ENCODE measurements around the gene RNF17. TPM values are rescaled to one million over a fixed set of nuclear protein-coding genes. Genes with fewer than 3 reads are reported as not detected.

RNF17 gene
- total and polyA plus RNA-seq, 2 donors (not counting 1 experiment from before 2014, with no cell fraction given): not detected

DNA sequence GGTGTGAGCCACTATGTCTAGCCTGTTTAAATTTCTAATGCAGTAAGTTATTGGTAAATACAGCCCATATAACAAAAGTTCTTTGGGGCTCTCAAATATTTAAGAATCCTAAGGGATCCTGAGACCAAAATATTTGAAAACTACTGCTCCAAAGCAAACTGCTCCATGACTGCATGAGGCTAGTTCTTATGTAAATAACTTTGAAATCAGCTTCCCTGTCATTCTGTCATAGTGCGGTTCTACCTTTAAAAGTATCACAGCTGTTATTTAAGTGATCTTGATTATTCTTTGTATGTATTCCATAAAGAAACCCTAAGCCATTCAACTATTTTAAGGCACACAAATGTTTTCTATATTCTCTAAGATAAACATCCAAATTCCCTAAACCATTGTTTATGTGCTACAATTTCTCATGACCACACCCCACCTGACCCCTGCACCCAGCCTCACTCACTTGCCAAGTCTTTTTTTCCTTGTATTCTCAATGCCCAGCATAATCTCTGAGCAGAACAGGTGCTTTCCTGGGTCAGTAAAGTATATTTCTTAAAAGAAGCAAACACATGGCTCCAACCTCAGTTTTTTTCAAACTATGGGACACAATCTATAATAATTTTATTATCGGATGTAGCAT is 146.6 kb downstream of the RNF17 start:
- Histone ChIP-seq H3K9ac (ENCODE audit: insufficient read depth, low read length) (no peak overlapping the region), H3K79me2 (ENCODE audit: control insufficient read depth, insufficient read depth, low read length) (peaks cover 11% of the 10 kb centered on the region), H4K20me1 (ENCODE audit: control insufficient read depth, extremely low read depth, insufficient read depth, low read length) (no peaks in the 10 kb centered on the region), H3K4me3 (replicated peaks in 1 of 4; ENCODE audit: control extremely low read depth in 1 of 4, insufficient read depth in 1 of 4, low read depth in 3 of 4, low read length in 4 of 4) (no peak overlapping the region), H2AFZ (ENCODE audit: low read length) (no peak overlapping the region), H3K4me1 (ENCODE audit: control insufficient read depth, extremely low read depth, insufficient read depth, low read length) (peaks cover 2% of the 10 kb centered on the region), H3K27me3 (ENCODE audit: control insufficient read depth, insufficient read depth, low read length) (no peaks in the 10 kb centered on the region), H3K27ac (ENCODE audit: insufficient read depth, low read length) (peak overlapping the region; percentile 62), H3K9me3 (ENCODE audit: control insufficient read depth, insufficient read depth, low read depth, low read length) (no peaks in the 10 kb centered on the region), H3K36me3 (ENCODE audit: control insufficient read depth, insufficient read depth, low read length) (no peaks in the 10 kb centered on the region), H3K4me2 (ENCODE audit: extremely low read depth, insufficient read depth, low read length) (no peak overlapping the region)
- DNase-seq (ENCODE audit: low read depth in 2 of 2): peak in 1 of 2 donors; percentile 46
- TF ChIP-seq, protein P1, sequence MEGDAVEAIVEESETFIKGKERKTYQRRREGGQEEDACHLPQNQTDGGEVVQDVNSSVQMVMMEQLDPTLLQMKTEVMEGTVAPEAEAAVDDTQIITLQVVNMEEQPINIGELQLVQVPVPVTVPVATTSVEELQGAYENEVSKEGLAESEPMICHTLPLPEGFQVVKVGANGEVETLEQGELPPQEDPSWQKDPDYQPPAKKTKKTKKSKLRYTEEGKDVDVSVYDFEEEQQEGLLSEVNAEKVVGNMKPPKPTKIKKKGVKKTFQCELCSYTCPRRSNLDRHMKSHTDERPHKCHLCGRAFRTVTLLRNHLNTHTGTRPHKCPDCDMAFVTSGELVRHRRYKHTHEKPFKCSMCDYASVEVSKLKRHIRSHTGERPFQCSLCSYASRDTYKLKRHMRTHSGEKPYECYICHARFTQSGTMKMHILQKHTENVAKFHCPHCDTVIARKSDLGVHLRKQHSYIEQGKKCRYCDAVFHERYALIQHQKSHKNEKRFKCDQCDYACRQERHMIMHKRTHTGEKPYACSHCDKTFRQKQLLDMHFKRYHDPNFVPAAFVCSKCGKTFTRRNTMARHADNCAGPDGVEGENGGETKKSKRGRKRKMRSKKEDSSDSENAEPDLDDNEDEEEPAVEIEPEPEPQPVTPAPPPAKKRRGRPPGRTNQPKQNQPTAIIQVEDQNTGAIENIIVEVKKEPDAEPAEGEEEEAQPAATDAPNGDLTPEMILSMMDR (conservative IDR thresholded peaks at IDR 0.05 in 1 of 2, IDR thresholded peaks at IDR 0.05 in 1 of 2; ENCODE audit: low read depth in 1 of 2, low read length in 2 of 2): no peak
- TF ChIP-seq EZH2 (IDR thresholded peaks at IDR 0.05; ENCODE audit: low read length, missing control alignments): no peak

DNA sequence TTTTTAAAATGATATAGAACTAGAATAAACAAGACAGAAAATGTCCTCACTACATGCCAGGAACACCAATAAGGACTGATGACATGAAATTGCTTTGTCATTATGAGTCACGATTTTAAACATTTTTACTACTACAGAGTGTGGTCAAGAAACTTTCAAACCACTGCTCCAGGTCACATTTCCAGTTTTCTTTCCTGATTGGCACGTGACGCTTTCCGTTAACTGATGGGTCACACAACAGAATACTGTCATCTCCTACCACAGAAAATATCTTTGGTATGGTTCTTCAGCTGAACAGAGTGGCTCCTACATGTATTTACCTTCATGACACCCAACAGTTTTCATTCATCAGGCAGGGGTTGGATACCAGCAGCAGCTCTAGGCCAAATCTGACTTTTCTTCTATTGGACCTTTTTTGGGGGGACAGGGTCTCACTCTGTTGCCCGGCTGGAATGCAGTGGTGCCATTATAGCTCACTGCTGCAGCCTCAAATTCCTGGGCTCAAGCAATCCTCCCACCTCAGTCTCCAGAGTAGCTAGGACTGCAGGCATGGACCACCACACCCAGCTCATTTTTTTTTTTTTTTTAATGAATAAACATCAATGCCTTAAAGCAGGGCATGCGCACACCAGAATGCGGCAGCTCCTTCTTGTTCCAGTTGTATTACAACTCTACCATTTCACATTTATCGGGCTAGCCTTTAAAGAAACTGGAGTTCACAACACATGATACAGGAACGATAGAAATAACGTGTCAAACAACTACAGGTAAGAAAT is 147.4 kb downstream of the RNF17 start:
- peaks cover 14% of the 10 kb centered on the region for H3K79me2 ChIP-seq (ENCODE audit: control insufficient read depth, insufficient read depth, low read length)

DNA sequence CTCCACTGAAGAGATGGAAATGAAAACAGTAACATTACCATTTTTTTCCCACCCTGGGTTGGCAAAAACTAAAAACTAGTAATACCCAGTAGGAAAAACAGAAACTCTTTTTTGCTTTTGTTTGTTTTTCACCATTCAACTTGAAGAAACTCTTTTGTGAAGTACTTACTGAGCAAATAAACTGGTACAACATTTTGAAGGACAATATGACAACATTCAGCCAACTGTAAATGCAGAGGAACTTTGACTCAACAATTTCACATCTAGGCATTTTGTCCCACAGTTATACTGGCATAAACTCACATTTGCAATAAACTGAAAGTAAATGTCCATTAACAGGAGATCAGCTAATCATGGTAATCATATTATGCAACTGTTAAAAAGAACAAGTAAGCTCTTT is 152.5 kb downstream of the RNF17 start:
- TF ChIP-seq, protein P1 (conservative IDR thresholded peaks at IDR 0.05 in 1 of 2, IDR thresholded peaks at IDR 0.05 in 1 of 2; ENCODE audit: low read depth in 1 of 2, low read length in 2 of 2): no peak
- no peak for TF ChIP-seq EZH2 (IDR thresholded peaks at IDR 0.05; ENCODE audit: low read length, missing control alignments)
- no peak overlapping the region for H3K4me3 ChIP-seq (replicated peaks in 1 of 4; ENCODE audit: control extremely low read depth in 1 of 4, insufficient read depth in 1 of 4, low read depth in 3 of 4, low read length in 4 of 4)

More for the DNA sequence above, 147.4 kb downstream of the RNF17 start:
- Histone ChIP-seq H3K4me2 (ENCODE audit: extremely low read depth, insufficient read depth, low read length) (no peak overlapping the region), H4K20me1 (ENCODE audit: control insufficient read depth, extremely low read depth, insufficient read depth, low read length) (no peaks in the 10 kb centered on the region), H3K4me3 (replicated peaks in 1 of 4; ENCODE audit: control extremely low read depth in 1 of 4, insufficient read depth in 1 of 4, low read depth in 3 of 4, low read length in 4 of 4) (no peak overlapping the region), H2AFZ (ENCODE audit: low read length) (no peak overlapping the region), H3K9me3 (ENCODE audit: control insufficient read depth, insufficient read depth, low read depth, low read length) (no peaks in the 10 kb centered on the region), H3K9ac (ENCODE audit: insufficient read depth, low read length) (no peak overlapping the region), H3K4me1 (ENCODE audit: control insufficient read depth, extremely low read depth, insufficient read depth, low read length) (peaks cover 2% of the 10 kb centered on the region), H3K36me3 (ENCODE audit: control insufficient read depth, insufficient read depth, low read length) (no peaks in the 10 kb centered on the region), H3K27me3 (ENCODE audit: control insufficient read depth, insufficient read depth, low read length) (no peaks in the 10 kb centered on the region), H3K27ac (ENCODE audit: insufficient read depth, low read length) (peak overlapping the region; percentile 62)
- peak; percentile 54 to 62 for DNase-seq (ENCODE audit: low read depth in 2 of 2)
- TF ChIP-seq EZH2 (IDR thresholded peaks at IDR 0.05; ENCODE audit: low read length, missing control alignments): no peak

More for the DNA sequence above, 152.5 kb downstream of the RNF17 start:
- Histone ChIP-seq H4K20me1 (ENCODE audit: control insufficient read depth, extremely low read depth, insufficient read depth, low read length) (no peaks in the 10 kb centered on the region), H3K9ac (ENCODE audit: insufficient read depth, low read length) (no peak overlapping the region), H3K4me2 (ENCODE audit: extremely low read depth, insufficient read depth, low read length) (peak overlapping the region; percentile 70), H3K36me3 (ENCODE audit: control insufficient read depth, insufficient read depth, low read length) (no peaks in the 10 kb centered on the region), H3K4me1 (ENCODE audit: control insufficient read depth, extremely low read depth, insufficient read depth, low read length) (no peaks in the 10 kb centered on the region), H3K27ac (ENCODE audit: insufficient read depth, low read length) (no peak overlapping the region), H3K9me3 (ENCODE audit: control insufficient read depth, insufficient read depth, low read depth, low read length) (no peaks in the 10 kb centered on the region), H2AFZ (ENCODE audit: low read length) (no peak overlapping the region), H3K27me3 (ENCODE audit: control insufficient read depth, insufficient read depth, low read length) (no peaks in the 10 kb centered on the region), H3K79me2 (ENCODE audit: control insufficient read depth, insufficient read depth, low read length) (peaks cover 46% of the 10 kb centered on the region)
- DNase-seq (ENCODE audit: low read depth in 2 of 2): no peak
